ENCODE results near the gene ADISSP.

The ADISSP gene

DNA sequence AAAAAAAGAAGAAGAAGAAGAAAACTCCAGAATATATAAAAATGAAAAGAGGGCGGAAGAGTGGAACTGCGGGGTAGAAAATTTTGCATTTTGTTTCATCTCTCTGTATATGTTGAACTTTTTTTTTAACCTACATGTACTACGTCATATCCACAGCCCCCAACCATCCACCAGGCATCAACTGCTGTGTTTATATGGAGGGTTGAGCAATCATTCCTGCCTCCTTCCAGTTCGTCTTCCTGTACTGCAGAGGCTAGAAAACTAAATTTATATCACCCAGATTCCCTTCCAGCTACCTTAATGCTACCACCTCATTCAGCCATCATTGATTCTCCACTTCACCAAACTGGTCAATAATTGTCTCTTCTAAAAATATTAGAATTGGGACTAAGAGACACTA, 45.6 kb downstream of the ADISSP start:
- DNase-seq (ENCODE audit: low read depth) = no peak
- no peak overlapping the region for H3K4me3 ChIP-seq (ENCODE audit: low read length)
- TF ChIP-seq, protein P1, sequence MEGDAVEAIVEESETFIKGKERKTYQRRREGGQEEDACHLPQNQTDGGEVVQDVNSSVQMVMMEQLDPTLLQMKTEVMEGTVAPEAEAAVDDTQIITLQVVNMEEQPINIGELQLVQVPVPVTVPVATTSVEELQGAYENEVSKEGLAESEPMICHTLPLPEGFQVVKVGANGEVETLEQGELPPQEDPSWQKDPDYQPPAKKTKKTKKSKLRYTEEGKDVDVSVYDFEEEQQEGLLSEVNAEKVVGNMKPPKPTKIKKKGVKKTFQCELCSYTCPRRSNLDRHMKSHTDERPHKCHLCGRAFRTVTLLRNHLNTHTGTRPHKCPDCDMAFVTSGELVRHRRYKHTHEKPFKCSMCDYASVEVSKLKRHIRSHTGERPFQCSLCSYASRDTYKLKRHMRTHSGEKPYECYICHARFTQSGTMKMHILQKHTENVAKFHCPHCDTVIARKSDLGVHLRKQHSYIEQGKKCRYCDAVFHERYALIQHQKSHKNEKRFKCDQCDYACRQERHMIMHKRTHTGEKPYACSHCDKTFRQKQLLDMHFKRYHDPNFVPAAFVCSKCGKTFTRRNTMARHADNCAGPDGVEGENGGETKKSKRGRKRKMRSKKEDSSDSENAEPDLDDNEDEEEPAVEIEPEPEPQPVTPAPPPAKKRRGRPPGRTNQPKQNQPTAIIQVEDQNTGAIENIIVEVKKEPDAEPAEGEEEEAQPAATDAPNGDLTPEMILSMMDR (conservative IDR thresholded peaks at IDR 0.05; ENCODE audit: low read length) = no peak

GRCh38 chr20:3720626-3721025, 46.9 kb downstream of the ADISSP start:
- TF ChIP-seq, protein P1 (conservative IDR thresholded peaks at IDR 0.05; ENCODE audit: low read length) = no peak
- no peak overlapping the region for H3K4me3 ChIP-seq (ENCODE audit: low read length)
- DNase-seq (ENCODE audit: low read depth) = no peak

- no peak for DNase-seq (ENCODE audit: low read depth)
- H3K4me3 ChIP-seq (ENCODE audit: low read length) = no peak overlapping the region
- TF ChIP-seq, protein P1 (conservative IDR thresholded peaks at IDR 0.05; ENCODE audit: low read length) = no peak
These were observed 47.5 kb downstream of the ADISSP start for GRCh38 chr20:3720068-3720467.

- no peak for DNase-seq (ENCODE audit: low read depth)
- no peak overlapping the region for H3K4me3 ChIP-seq (ENCODE audit: low read length)
- TF ChIP-seq, protein P1 (conservative IDR thresholded peaks at IDR 0.05; ENCODE audit: low read length) = no peak
These were observed 48.5 kb downstream of the ADISSP start for GRCh38 chr20:3719046-3719445.

GRCh38 chr20:3716195-3716834, 51.2 kb downstream of the ADISSP start:
- TF ChIP-seq, protein P1 (conservative IDR thresholded peaks at IDR 0.05; ENCODE audit: low read length) = peak; percentile 80
- H3K4me3 ChIP-seq (ENCODE audit: low read length) = no peak overlapping the region
- DNase-seq (ENCODE audit: low read depth) = peak; percentile 41

DNA sequence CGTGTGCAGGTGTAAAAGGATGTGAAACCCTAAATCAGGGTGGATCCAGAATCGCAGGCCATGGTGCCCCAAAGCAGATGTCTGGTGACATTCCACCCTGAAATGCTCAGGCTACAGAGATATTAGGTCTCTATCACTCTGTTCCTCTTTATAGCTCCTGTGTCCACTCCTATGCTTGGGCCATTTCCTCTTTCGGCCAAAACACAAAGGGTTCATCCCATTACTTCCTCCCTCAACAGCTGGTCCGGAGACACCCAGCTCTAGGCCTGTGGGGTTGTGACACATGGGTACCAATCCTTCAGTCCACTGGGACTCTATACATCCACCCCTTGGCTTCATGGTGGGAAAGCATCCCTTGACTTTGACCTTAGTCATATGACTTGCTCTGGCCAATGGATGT, 53.5 kb downstream of the ADISSP start:
- TF ChIP-seq, protein P1 (conservative IDR thresholded peaks at IDR 0.05; ENCODE audit: low read length) = no peak
- H3K4me3 ChIP-seq (ENCODE audit: low read length) = no peak overlapping the region
- DNase-seq (ENCODE audit: low read depth) = no peak

DNA sequence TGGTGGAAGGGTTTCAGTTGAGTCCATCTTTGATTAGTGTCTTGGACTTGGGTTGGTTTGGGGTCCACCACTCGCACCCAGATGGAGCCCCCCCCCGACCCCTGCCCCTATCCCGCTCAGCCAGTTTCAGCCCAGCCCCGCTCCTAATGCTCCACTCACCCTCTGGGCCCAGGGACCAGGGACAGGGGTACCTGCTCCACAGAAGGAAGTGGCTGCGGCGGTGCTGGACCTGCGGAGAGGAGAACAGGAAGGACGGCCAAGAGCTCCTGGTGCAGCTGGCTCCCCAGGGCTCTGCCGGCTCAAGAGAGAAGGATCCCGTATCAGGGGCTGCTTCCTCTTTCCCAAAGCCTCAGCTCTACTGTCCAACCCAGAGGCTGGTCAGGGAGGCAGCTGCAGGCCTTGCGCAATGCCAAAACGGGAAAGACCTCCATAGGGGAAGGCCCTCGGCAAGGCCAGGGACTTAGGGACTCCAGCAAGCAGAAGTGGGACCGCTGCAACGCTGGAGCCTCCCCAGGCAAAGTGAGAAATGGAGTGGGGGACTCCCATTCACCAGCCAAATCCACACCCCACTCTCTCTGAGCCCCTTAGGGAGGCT, 55.2 kb downstream of the ADISSP start, which contains the start of gene SIGLEC1:
TSS of gene SIGLEC1 (minus strand) at position 322 of the 595 bp plus-strand sequence. CDS start 5,472 bp downstream, outside the sequence.
- no peak within 1 kb of the TSS for H3K4me3 ChIP-seq (ENCODE audit: low read length)
- DNase-seq (ENCODE audit: low read depth) = no peak
- TF ChIP-seq, protein P1 (conservative IDR thresholded peaks at IDR 0.05; ENCODE audit: low read length) = no peak

Measured in AG10803 (cell line).